Upper lobe of right lung (tissue), 1 donor: Measurements from ENCODE around the gene ATP6V0C. TPM values are rescaled to one million over a fixed set of nuclear protein-coding genes. Genes with fewer than 3 reads are reported as not detected.

Experiments used
- ATAC-seq: fragments of 200-7000 bp; cut with Tn5 transposase; one replicate; pipeline ENCODE4 v1.9.1; 2020; ENCODE audit warnings: mild to moderate bottlenecking, moderate library complexity
- DNase-seq: peaks from one replicate; pipeline ENCODE4 v3.0.0-alpha.2; 2020
- H3K27ac ChIP-seq: fragments of 200-600 bp; one replicate; pipeline ENCODE4 v1.8.0; 2022
- H3K27me3 ChIP-seq: fragments of 200-600 bp; one replicate; pipeline ENCODE4 v1.8.0; 2022; ENCODE audit warnings: mild to moderate bottlenecking
- H3K36me3 ChIP-seq: fragments of 200-600 bp; one replicate; pipeline ENCODE4 v1.8.0; 2022
- H3K4me1 ChIP-seq: fragments of 200-600 bp; one replicate; pipeline ENCODE4 v1.8.0; 2022
- H3K4me3 ChIP-seq: fragments of 200-600 bp; one replicate; pipeline ENCODE4 v1.8.0; 2022; ENCODE audit warnings: mild to moderate bottlenecking
- H3K9me3 ChIP-seq: fragments of 200-600 bp; one replicate; pipeline ENCODE4 v1.8.0; 2022
- CTCF ChIP-seq: fragments of 200-600 bp; IDR thresholded peaks from one replicate; pipeline ENCODE4 v1.8.0; 2022; ENCODE audit warnings: antibody characterized with exemption
- intact Hi-C: fragments of 100-400 bp; cut with DNase I; formaldehyde crosslinking; loops from one replicate; pipeline ENCODE4 v1.11.0; 2022
- total RNA-seq: library from RNA; stranded (reverse); fragmentation: NEBNext Ultra II Directional; extraction: Animal tissue kit (Norgen Biotek cat#: 25700); gene quantifications from one replicate; pipeline ENCODE4 v1.2.1, GENCODE V29; 2021
- donor health status: DM: no; HTN: yes; CAD: no; lungs with severe emphysema.

ATP6V0C gene
- total RNA-seq, 1 donor from 2014 or later, result 298 TPM

- H3K36me3 ChIP-seq, result no peaks in the 10 kb centered on the region
- intact Hi-C loops, result no loop called here
- peak; percentile 75 for ATAC-seq
- no peaks in the 10 kb centered on the region for H3K9me3 ChIP-seq
- DNase-seq, result peak; percentile 85
- H3K4me1 ChIP-seq, result peaks cover 15% of the 10 kb centered on the region
- no peak overlapping the region for H3K4me3 ChIP-seq
- no peaks in the 10 kb centered on the region for H3K27me3 ChIP-seq
- TF ChIP-seq CTCF, result no peak
- peak overlapping the region; percentile 78 for H3K27ac ChIP-seq
Measured at GRCh38 chr16:2507052-2507659, 6.6 kb upstream of the ATP6V0C start.

GRCh38 chr16:2507665-2508064 lies 6.1 kb upstream of the ATP6V0C start:
- intact Hi-C loops, result no loop called here
- peak; percentile 85 for ATAC-seq

GRCh38 chr16:2508722-2509400 lies 4.9 kb upstream of the ATP6V0C start:
- DNase-seq (no peak), ATAC-seq (no peak)
- no peaks in the 10 kb centered on the region for H3K36me3 ChIP-seq
- no peak overlapping the region for H3K27ac ChIP-seq
- no peaks in the 10 kb centered on the region for H3K27me3 ChIP-seq
- no peak for TF ChIP-seq CTCF
- H3K4me1 ChIP-seq, result peaks cover 19% of the 10 kb centered on the region
- intact Hi-C loops, result no loop called here
- no peak overlapping the region for H3K4me3 ChIP-seq
- no peaks in the 10 kb centered on the region for H3K9me3 ChIP-seq

More at GRCh38 chr16:2507665-2508064, 6.1 kb upstream of the ATP6V0C start:
- Histone ChIP-seq H3K36me3 (no peaks in the 10 kb centered on the region), H3K4me3 (no peak overlapping the region), H3K4me1 (peaks cover 16% of the 10 kb centered on the region), H3K9me3 (no peaks in the 10 kb centered on the region), H3K27ac (peak overlapping the region; percentile 78), H3K27me3 (no peaks in the 10 kb centered on the region)
- DNase-seq, result peak; percentile 88
- TF ChIP-seq CTCF, result no peak

GRCh38 chr16:2511128-2511800 lies 2.5 kb upstream of the ATP6V0C start:
- no peaks in the 10 kb centered on the region for H3K9me3 ChIP-seq
- H3K36me3 ChIP-seq, result no peaks in the 10 kb centered on the region
- H3K4me1 ChIP-seq, result peaks cover 32% of the 10 kb centered on the region
- no peak for TF ChIP-seq CTCF
- ATAC-seq (no peak), DNase-seq (peak; percentile 87)
- no peak overlapping the region for H3K27ac ChIP-seq
- H3K27me3 ChIP-seq, result no peaks in the 10 kb centered on the region
- no peak overlapping the region for H3K4me3 ChIP-seq
- intact Hi-C loops, result no loop called here

GRCh38 chr16:2511996-2512734 lies 1.6 kb upstream of the ATP6V0C start:
- no peaks in the 10 kb centered on the region for H3K9me3 ChIP-seq
- TF ChIP-seq CTCF, result no peak
- peaks cover 36% of the 10 kb centered on the region for H3K4me1 ChIP-seq
- intact Hi-C loops, result no loop called here
- H3K36me3 ChIP-seq, result no peaks in the 10 kb centered on the region
- H3K4me3 ChIP-seq, result no peak overlapping the region
- DNase-seq (no peak), ATAC-seq (no peak)
- H3K27me3 ChIP-seq, result no peaks in the 10 kb centered on the region
- no peak overlapping the region for H3K27ac ChIP-seq
